HepG2 (cell line): ENCODE data around the gene TMEM53.

Experiments used
- CHD2 ChIP-seq: IDR thresholded peaks from 2 replicates; pipeline ENCODE4 v1.6.1; 2011; ENCODE audit warnings: low read depth, low read length, improper control_type of control experiment
- NCOR1 ChIP-seq: fragments of 200-600 bp; sonication (generic); IDR thresholded peaks from 2 replicates; pipeline ENCODE4 v1.7.0; 2017; ENCODE audit warnings: antibody characterized with exemption, low read length, borderline replicate concordance
- WIZ ChIP-seq: sonication (generic); formaldehyde crosslinking; IDR thresholded peaks from 2 replicates; pipeline ENCODE4 v1.5.1; 2020; ENCODE audit warnings: mild to moderate bottlenecking, missing genetic modification reagents

DNA sequence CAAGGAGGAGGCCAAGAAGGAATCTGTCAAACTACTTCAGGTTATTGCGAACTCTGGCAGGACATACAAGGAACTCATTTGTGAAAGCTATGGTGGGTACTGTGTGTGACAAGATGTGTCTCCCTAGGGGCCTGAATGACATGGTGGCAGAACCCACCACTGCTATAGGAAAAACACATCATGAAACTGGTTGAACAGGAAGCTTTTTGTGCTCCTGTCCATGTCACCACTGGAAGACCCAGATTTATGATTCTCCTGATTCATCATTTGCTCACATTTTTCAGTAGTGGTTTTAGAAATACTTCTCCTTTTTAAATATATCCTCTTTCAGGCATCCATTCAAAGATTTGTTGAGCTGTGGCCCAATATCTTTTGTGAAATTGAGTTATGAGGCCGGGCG, 23.9 kb upstream of the TMEM53 start:
- TF ChIP-seq CHD2 = no peak
- TF ChIP-seq NCOR1 = no peak
- TF ChIP-seq WIZ = no peak
